Neural cell (in vitro differentiated cells): ENCODE measurements around the gene CRIM1.

Experiments
- EP300 ChIP-seq: fragments of 450-650 bp; conservative IDR thresholded peaks from 2 replicates; pipeline ENCODE4 v1.6.1; 2014; ENCODE audit warnings: antibody characterized with exemption, mild to moderate bottlenecking, moderate library complexity; ENCODE audit not compliant: poor library complexity, severe bottlenecking
- EZH2 ChIP-seq: fragments of 200-600, 300-800 bp; shearing (Covaris generic), sonication (generic); IDR thresholded peaks from 2 replicates; pipeline ENCODE4 v1.6.1; 2014; ENCODE audit warnings: antibody characterized with exemption, low read length, borderline replicate concordance, mild to moderate bottlenecking; ENCODE audit not compliant: insufficient read depth, poor library complexity, severe bottlenecking
- POLR2AphosphoS5 ChIP-seq: IDR thresholded peaks from 2 replicates; pipeline ENCODE4 v1.6.1; 2012
- RAD21 ChIP-seq: fragments of 450-650 bp; conservative IDR thresholded peaks from 2 replicates; pipeline ENCODE4 v1.6.1; 2014; ENCODE audit warnings: antibody characterized with exemption, mild to moderate bottlenecking, moderate library complexity
- SMC3 ChIP-seq: fragments of 450-650 bp; conservative IDR thresholded peaks from 2 replicates; pipeline ENCODE4 v1.6.1; 2014; ENCODE audit warnings: antibody characterized with exemption, mild to moderate bottlenecking, moderate library complexity; ENCODE audit not compliant: poor library complexity
- TF ChIP-seq, protein P1 (sequence below): fragments of 450-650 bp; IDR thresholded peaks from 2 replicates; pipeline ENCODE4 v1.5.1; 2014; ENCODE audit warnings: antibody characterized with exemption, mild to moderate bottlenecking, moderate library complexity; ENCODE audit not compliant: poor library complexity, severe bottlenecking
- TF ChIP-seq, protein P2 (sequence below): IDR thresholded peaks from 2 replicates; pipeline ENCODE4 v1.6.1; 2012; ENCODE audit warnings: borderline replicate concordance

- TF ChIP-seq, protein P1, sequence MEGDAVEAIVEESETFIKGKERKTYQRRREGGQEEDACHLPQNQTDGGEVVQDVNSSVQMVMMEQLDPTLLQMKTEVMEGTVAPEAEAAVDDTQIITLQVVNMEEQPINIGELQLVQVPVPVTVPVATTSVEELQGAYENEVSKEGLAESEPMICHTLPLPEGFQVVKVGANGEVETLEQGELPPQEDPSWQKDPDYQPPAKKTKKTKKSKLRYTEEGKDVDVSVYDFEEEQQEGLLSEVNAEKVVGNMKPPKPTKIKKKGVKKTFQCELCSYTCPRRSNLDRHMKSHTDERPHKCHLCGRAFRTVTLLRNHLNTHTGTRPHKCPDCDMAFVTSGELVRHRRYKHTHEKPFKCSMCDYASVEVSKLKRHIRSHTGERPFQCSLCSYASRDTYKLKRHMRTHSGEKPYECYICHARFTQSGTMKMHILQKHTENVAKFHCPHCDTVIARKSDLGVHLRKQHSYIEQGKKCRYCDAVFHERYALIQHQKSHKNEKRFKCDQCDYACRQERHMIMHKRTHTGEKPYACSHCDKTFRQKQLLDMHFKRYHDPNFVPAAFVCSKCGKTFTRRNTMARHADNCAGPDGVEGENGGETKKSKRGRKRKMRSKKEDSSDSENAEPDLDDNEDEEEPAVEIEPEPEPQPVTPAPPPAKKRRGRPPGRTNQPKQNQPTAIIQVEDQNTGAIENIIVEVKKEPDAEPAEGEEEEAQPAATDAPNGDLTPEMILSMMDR = no peak
- TF ChIP-seq EZH2 (no peak), EP300 (no peak), RAD21 (no peak), SMC3 (no peak), POLR2AphosphoS5 (no peak)
- TF ChIP-seq, protein P2, sequence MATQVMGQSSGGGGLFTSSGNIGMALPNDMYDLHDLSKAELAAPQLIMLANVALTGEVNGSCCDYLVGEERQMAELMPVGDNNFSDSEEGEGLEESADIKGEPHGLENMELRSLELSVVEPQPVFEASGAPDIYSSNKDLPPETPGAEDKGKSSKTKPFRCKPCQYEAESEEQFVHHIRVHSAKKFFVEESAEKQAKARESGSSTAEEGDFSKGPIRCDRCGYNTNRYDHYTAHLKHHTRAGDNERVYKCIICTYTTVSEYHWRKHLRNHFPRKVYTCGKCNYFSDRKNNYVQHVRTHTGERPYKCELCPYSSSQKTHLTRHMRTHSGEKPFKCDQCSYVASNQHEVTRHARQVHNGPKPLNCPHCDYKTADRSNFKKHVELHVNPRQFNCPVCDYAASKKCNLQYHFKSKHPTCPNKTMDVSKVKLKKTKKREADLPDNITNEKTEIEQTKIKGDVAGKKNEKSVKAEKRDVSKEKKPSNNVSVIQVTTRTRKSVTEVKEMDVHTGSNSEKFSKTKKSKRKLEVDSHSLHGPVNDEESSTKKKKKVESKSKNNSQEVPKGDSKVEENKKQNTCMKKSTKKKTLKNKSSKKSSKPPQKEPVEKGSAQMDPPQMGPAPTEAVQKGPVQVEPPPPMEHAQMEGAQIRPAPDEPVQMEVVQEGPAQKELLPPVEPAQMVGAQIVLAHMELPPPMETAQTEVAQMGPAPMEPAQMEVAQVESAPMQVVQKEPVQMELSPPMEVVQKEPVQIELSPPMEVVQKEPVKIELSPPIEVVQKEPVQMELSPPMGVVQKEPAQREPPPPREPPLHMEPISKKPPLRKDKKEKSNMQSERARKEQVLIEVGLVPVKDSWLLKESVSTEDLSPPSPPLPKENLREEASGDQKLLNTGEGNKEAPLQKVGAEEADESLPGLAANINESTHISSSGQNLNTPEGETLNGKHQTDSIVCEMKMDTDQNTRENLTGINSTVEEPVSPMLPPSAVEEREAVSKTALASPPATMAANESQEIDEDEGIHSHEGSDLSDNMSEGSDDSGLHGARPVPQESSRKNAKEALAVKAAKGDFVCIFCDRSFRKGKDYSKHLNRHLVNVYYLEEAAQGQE = no peak
Observed at GRCh38 chr2:36481709-36482108, 126.1 kb downstream of the CRIM1 start.
